Measurements from ENCODE around the gene HEMGN.

DNA sequence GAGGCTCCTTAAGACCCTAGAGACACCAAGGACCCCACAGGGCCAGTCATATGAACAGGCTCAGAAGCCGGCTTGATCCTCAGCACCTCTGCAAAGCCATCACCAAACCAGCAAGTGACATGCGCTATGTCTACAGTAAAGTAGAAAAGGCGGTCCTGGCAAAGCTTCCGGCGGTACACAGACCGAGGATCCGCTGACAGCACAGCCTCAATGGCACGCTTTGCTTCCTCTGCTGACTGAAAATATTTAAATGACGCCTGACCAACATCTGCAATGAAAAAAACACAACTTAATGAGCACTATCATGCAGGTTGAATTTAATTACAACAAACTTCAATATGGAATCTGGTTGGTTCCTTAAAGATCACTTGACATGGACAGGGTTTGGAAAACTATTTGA lies 33.2 kb downstream of the HEMGN start:
- TF ChIP-seq, protein P1, sequence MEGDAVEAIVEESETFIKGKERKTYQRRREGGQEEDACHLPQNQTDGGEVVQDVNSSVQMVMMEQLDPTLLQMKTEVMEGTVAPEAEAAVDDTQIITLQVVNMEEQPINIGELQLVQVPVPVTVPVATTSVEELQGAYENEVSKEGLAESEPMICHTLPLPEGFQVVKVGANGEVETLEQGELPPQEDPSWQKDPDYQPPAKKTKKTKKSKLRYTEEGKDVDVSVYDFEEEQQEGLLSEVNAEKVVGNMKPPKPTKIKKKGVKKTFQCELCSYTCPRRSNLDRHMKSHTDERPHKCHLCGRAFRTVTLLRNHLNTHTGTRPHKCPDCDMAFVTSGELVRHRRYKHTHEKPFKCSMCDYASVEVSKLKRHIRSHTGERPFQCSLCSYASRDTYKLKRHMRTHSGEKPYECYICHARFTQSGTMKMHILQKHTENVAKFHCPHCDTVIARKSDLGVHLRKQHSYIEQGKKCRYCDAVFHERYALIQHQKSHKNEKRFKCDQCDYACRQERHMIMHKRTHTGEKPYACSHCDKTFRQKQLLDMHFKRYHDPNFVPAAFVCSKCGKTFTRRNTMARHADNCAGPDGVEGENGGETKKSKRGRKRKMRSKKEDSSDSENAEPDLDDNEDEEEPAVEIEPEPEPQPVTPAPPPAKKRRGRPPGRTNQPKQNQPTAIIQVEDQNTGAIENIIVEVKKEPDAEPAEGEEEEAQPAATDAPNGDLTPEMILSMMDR (IDR thresholded peaks at IDR 0.05), result no peak
- TF ChIP-seq POLR2A (IDR thresholded peaks at IDR 0.05), result no peak
